H9 (cell line): ENCODE measurements around the gene BLTP3B. TPM values are rescaled to one million over a fixed set of nuclear protein-coding genes. Genes with fewer than 3 reads are reported as not detected.

ENCODE experiments used
- DNase-seq: peaks from one replicate; pipeline ENCODE4 v3.0.0-alpha.2; 2017
- H2AFZ ChIP-seq: one replicate; pipeline ENCODE4 v1.6.1; 2013; ENCODE audit warnings: mild to moderate bottlenecking, low read length, control low read depth, moderate library complexity
- H2AK5ac ChIP-seq: 2 replicates; pipeline ENCODE4 v1.6.1; 2013; ENCODE audit warnings: low read length, control low read depth, mixed read lengths; ENCODE audit not compliant: insufficient read length
- H2BK120ac ChIP-seq: one replicate; pipeline ENCODE4 v1.6.1; 2013; ENCODE audit warnings: low read depth, mild to moderate bottlenecking, low read length, control low read depth, inconsistent platforms; ENCODE audit not compliant: poor library complexity, severe bottlenecking
- H2BK12ac ChIP-seq: 2 replicates; pipeline ENCODE4 v1.6.1; 2013; ENCODE audit warnings: low read length, control low read depth, mixed read lengths, low read depth; ENCODE audit not compliant: insufficient read length
- H2BK15ac ChIP-seq: 2 replicates; pipeline ENCODE4 v1.6.1; 2013; ENCODE audit warnings: low read depth, low read length, control low read depth
- H2BK20ac ChIP-seq: one replicate; pipeline ENCODE4 v1.6.1; 2013; ENCODE audit warnings: low read depth, mild to moderate bottlenecking, low read length, control low read depth, inconsistent platforms; ENCODE audit not compliant: poor library complexity, severe bottlenecking
- H2BK5ac ChIP-seq: 2 replicates; pipeline ENCODE4 v1.6.1; 2013; ENCODE audit warnings: low read length, control low read depth, mixed read lengths; ENCODE audit not compliant: insufficient read length
- H3K14ac ChIP-seq: 2 replicates; pipeline ENCODE4 v1.6.1; 2013; ENCODE audit warnings: low read length, control low read depth; ENCODE audit not compliant: insufficient read depth
- H3K18ac ChIP-seq: 2 replicates; pipeline ENCODE4 v1.6.1; 2013; ENCODE audit warnings: low read depth, mild to moderate bottlenecking, mixed read lengths, low read length, control low read depth; ENCODE audit not compliant: insufficient read length
- H3K23ac ChIP-seq: 2 replicates; pipeline ENCODE4 v1.6.1; 2013; ENCODE audit warnings: low read length, control low read depth, mixed read lengths, low read depth; ENCODE audit not compliant: insufficient read length
- H3K23me2 ChIP-seq: 2 replicates; pipeline ENCODE4 v1.6.1; 2013; ENCODE audit warnings: low read depth, mild to moderate bottlenecking, mixed read lengths, low read length, control low read depth; ENCODE audit not compliant: insufficient read length, poor library complexity, severe bottlenecking
- H3K27ac ChIP-seq: 2 replicates; pipeline ENCODE4 v1.5.1; 2013; ENCODE audit warnings: low read length, control low read depth, mixed read lengths, low read depth; ENCODE audit not compliant: insufficient read length
- H3K27me3 ChIP-seq: 2 replicates; pipeline ENCODE4 v1.6.1; 2013; ENCODE audit warnings: low read length, control low read depth, inconsistent platforms; ENCODE audit not compliant: insufficient read depth
- H3K4ac ChIP-seq: 2 replicates; pipeline ENCODE4 v1.6.1; 2013; ENCODE audit warnings: low read depth, mild to moderate bottlenecking, control low read depth, inconsistent platforms, low read length, moderate library complexity
- H3K4me1 ChIP-seq: 2 replicates; pipeline ENCODE4 v1.6.1; 2013; ENCODE audit warnings: low read length, control low read depth, inconsistent platforms; ENCODE audit not compliant: insufficient read depth
- H3K4me2 ChIP-seq: 2 replicates; pipeline ENCODE4 v1.6.1; 2013; ENCODE audit warnings: low read length, control low read depth, mixed read lengths; ENCODE audit not compliant: insufficient read length, insufficient read depth
- H3K56ac ChIP-seq: 2 replicates; pipeline ENCODE4 v1.6.1; 2013; ENCODE audit warnings: low read depth, mild to moderate bottlenecking, mixed read lengths, low read length, control low read depth; ENCODE audit not compliant: insufficient read length
- H3K79me1 ChIP-seq: 2 replicates; pipeline ENCODE4 v1.6.1; 2013; ENCODE audit warnings: low read depth, mild to moderate bottlenecking, moderate library complexity, low read length, control low read depth, inconsistent platforms; ENCODE audit not compliant: insufficient read depth, poor library complexity, severe bottlenecking
- H3K79me2 ChIP-seq: 2 replicates; pipeline ENCODE4 v1.6.1; 2013; ENCODE audit warnings: low read length, control low read depth, inconsistent platforms; ENCODE audit not compliant: insufficient read depth
- H3K9ac ChIP-seq: 2 replicates; pipeline ENCODE4 v1.6.1; 2013; ENCODE audit warnings: low read length, control low read depth, mixed read lengths; ENCODE audit not compliant: insufficient read length; ENCODE audit errors: extremely low read depth
- H3K9me3 ChIP-seq: one replicate; pipeline ENCODE4 v1.6.1; 2013; ENCODE audit warnings: low read depth, low read length, inconsistent platforms; ENCODE audit not compliant: control insufficient read depth
- H3T11ph ChIP-seq: one replicate; pipeline ENCODE4 v1.6.1; 2013; ENCODE audit warnings: mild to moderate bottlenecking, low read length, control low read depth, inconsistent platforms
- H4K20me1 ChIP-seq: one replicate; pipeline ENCODE4 v1.6.1; 2013; ENCODE audit not compliant: control insufficient read depth, insufficient read length, insufficient read depth
- H4K5ac ChIP-seq: 2 replicates; pipeline ENCODE4 v1.6.1; 2013; ENCODE audit warnings: low read depth, mild to moderate bottlenecking, mixed read lengths, low read length, control low read depth; ENCODE audit not compliant: insufficient read length
- H4K8ac ChIP-seq: replicated peaks from 2 replicates; pipeline ENCODE4 v1.6.1; 2013; ENCODE audit warnings: low read length, control low read depth, mixed read lengths, low read depth; ENCODE audit not compliant: insufficient read length
- H4K91ac ChIP-seq: 2 replicates; pipeline ENCODE4 v1.6.1; 2013; ENCODE audit warnings: low read depth, mild to moderate bottlenecking, moderate library complexity, mixed read lengths, low read length, control low read depth; ENCODE audit not compliant: insufficient read length
- H3K27ac Mint-ChIP-seq, 3 experiments: 2 replicates in 2 of 3; 3 replicates in 1 of 3; pipeline ENCODE4 v1.8.0; 2020 to 2021; ENCODE audit warnings: mixed read lengths in 3 of 3, mild to moderate bottlenecking in 1 of 3, moderate library complexity in 1 of 3
- H3K27me3 Mint-ChIP-seq: 2 replicates; pipeline ENCODE4 v1.8.0; 2021; ENCODE audit warnings: low read depth, mild to moderate bottlenecking, moderate library complexity, mixed read lengths
- H3K36me3 Mint-ChIP-seq, 3 experiments: 2 replicates in 2 of 3; 3 replicates in 1 of 3; pipeline ENCODE4 v1.8.0; 2020 to 2021; ENCODE audit warnings: low read depth in 3 of 3, mixed read lengths in 3 of 3; ENCODE audit not compliant: insufficient read depth in 1 of 3
- H3K4me1 Mint-ChIP-seq, 2 experiments: 2 replicates each; pipeline ENCODE4 v1.8.0; 2020; ENCODE audit warnings: mixed read lengths in 2 of 2
- H3K4me3 Mint-ChIP-seq, 2 experiments: 2 replicates in 1 of 2; 3 replicates in 1 of 2; pipeline ENCODE4 v1.8.0; 2020 to 2021; ENCODE audit warnings: mild to moderate bottlenecking in 2 of 2, mixed read lengths in 2 of 2, moderate library complexity in 1 of 2
- H3K9me3 Mint-ChIP-seq, 2 experiments: 2 replicates in 1 of 2; 3 replicates in 1 of 2; pipeline ENCODE4 v1.8.0; 2020; ENCODE audit warnings: mild to moderate bottlenecking in 2 of 2, mixed read lengths in 2 of 2, moderate library complexity in 1 of 2
- CTCF ChIP-seq: fragments of 200-600 bp; sonication (generic); conservative IDR thresholded peaks from 3 replicates; pipeline ENCODE4 v1.8.0; 2021; ENCODE audit warnings: antibody characterized with exemption, mild to moderate bottlenecking
- WGBS: extraction: QIAGEN DNeasy Blood & Tissue Kit; methylation state at CpG from one replicate; pipeline ENCODE4 v1.1.7; 2013; ENCODE audit warnings: missing lambda C conversion rate, low lambda C conversion rate, mixed read lengths; ENCODE audit not compliant: insufficient read length; ENCODE audit errors: extremely low coverage; 5-methylcytosine and 5-hydroxymethylcytosine counted together
- total RNA-seq: library from RNA; stranded (reverse); gene quantifications from 2 replicates; pipeline ENCODE4 v1.2.1, GENCODE V29; 2021

The BLTP3B gene
- total RNA-seq, 1 experiment from 2014 or later = 20.7 TPM

DNA sequence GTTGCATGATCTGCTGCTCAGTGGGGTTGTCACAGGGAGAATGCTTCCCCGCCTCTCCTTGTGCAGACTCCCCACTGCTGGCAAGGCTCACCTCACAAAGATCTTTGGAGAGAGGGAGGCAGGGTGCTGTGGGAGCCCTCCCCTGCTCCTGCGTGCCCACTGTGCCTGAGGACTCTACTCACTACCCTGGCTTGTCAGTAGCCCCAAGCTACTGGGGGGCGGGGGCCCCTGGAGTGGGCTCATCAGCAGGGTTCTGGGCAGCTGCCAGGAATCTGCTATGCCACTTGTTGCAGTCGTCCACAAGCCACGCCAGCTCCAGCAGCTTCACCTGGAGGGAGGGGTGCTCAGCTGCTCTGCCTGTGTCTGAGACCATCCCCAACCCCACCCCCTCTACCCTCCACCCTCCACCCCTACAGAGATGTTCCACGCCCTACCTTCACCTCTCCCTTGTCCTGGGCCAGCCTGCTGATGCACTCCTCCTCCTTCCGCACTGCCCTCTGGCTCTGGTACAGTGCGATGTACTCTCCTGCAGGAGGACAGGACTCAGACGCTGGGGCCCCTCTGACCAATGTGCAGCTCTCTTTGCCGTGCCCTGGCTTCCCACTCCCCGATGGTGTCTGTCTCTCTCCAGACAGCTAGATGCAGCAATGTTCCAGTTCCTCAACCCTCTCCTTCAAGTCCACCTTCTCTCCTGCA, 14.2 kb upstream of the BLTP3B start:
- peak overlapping the region; percentile 11 to 59 (median 40); a peak in 4 of 7 replicates for H3K27ac Mint-ChIP-seq
- Histone ChIP-seq H3K23me2 (no peaks in the 10 kb centered on the region), H3K27me3 (no peaks in the 10 kb centered on the region), H3K4me1 (peaks cover 2% of the 10 kb centered on the region; the same call in 1 of the 2 replicates), H4K20me1 (no peaks in the 10 kb centered on the region), H3K56ac (no peak overlapping the region), H3K79me2 (no peaks in the 10 kb centered on the region), H3K18ac (no peak overlapping the region), H3T11ph (no peak overlapping the region), H4K91ac (no peak overlapping the region), H2BK120ac (no peak overlapping the region), H3K79me1 (no peaks in the 10 kb centered on the region), H3K4ac (no peak overlapping the region), H4K8ac (no peak overlapping the region), H2AFZ (no peak overlapping the region), H3K9ac (no peak overlapping the region), H2BK15ac (no peak overlapping the region), H3K9me3 (no peaks in the 10 kb centered on the region), H2AK5ac (no peak overlapping the region), H3K4me2 (no peak overlapping the region), H2BK5ac (no peak overlapping the region), H3K14ac (no peak overlapping the region), H3K23ac (no peak overlapping the region), H2BK12ac (no peak overlapping the region), H3K27ac (no peak overlapping the region), H4K5ac (no peak overlapping the region), H2BK20ac (no peak overlapping the region)
- TF ChIP-seq CTCF = no peak
- WGBS = no CpG with 5 or more reads among the region's 11 CpGs
- peaks cover 6 to 15% of the 10 kb centered on the region in 2 experiments for H3K9me3 Mint-ChIP-seq
- peaks cover 36 to 42% of the 10 kb centered on the region in 2 experiments for H3K4me1 Mint-ChIP-seq
- H3K4me3 Mint-ChIP-seq = no peak overlapping the region
- DNase-seq = no peak
- no peaks in the 10 kb centered on the region for H3K27me3 Mint-ChIP-seq
- H3K36me3 Mint-ChIP-seq = peaks cover 7 to 23% (median 14%) of the 10 kb centered on the region in 3 experiments
